ENCODE data around the gene RHO.
"Not testable (repeated sequence)": the region's sequence is repeated elsewhere in the genome, so short reads cannot be mapped to it uniquely, and the experiment has no call there.

Gene RHO

DNA sequence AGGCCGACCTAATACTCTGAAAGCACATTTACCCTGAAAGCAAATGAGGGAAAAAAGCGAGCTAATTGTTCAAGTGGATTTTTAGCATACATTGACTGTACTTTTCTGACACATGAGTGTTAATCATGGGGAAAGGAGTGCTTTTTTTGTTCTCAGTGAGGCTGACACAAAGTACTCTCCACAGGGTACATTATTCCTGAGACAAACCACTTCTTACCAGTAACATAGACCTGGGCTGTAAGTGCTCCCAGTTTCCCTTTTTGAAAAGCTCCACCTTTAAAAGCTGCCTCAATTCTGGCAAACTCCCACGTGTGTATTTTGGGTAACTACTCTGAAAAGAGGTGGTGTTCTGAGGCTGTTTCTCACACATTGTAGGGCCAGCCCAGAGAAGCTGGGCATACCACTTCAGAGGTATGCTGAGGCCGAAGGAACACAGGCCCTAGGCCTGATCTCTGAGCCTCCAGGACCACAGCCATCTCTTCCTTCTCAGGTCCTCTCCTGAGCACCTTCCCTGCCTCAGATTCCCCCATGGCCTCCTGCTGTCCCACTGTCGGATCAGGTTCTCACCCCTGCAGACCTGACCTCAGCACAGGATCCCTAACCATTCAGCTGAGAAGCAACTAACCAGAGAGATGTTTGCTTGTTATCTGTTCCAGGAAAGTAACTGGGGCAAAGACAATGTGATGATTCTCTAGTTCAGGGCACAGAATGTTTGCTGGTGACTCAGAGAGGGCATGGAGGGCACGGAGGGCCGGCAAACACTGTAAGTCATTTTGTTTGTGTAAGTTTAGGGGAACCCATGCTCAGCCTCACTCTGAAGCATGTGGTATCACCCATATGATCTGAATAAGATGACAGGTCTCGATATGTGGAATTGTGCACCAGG is 29.6 kb upstream of the RHO start:
- not testable (repeated sequence) for DNase-seq (ENCODE audit: low read depth, low spot score); H3K4me3 ChIP-seq (ENCODE audit: low read length)

DNA sequence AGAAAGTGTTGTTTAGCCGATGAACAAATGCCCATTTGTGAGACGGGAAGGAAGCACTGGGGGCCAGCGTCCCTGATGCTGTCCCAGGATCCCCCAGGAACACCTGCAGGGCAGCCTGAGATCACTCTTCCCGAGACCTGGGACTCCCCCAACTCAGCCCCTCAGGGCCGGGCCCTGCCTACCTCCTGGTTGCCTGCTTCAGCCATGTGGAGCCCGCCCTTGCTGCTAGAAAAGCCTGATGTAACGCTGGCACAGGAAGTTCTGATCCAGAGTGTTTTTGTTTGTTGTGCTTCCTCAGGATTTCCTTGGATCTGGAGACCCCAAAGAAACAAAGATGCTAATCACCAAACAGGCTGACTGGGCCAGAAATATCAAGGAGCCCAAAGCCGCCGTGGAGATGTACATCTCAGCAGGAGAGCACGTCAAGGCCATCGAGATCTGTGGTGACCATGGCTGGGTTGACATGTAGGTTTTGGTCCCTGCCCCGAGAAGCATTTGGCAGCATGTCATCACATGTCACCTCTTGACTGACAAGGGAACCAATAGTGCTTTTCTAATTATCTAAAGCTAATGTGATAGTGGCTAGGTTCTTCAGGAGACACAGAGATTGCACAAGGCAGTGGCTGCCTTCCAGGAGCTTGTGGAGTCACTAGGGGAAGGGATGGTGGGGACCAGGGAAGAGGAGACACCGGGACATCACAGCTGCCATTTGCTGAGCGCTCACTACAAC is 28.7 kb upstream of the RHO start:
- not testable (repeated sequence) for H3K4me3 ChIP-seq (ENCODE audit: low read length); DNase-seq (ENCODE audit: low read depth, low spot score)

GRCh38 chr3:129500334-129500658 is 28.1 kb upstream of the RHO start:
- no peak for DNase-seq (ENCODE audit: low read depth, low spot score)
- no peak overlapping the region for H3K4me3 ChIP-seq (ENCODE audit: low read length)

DNA sequence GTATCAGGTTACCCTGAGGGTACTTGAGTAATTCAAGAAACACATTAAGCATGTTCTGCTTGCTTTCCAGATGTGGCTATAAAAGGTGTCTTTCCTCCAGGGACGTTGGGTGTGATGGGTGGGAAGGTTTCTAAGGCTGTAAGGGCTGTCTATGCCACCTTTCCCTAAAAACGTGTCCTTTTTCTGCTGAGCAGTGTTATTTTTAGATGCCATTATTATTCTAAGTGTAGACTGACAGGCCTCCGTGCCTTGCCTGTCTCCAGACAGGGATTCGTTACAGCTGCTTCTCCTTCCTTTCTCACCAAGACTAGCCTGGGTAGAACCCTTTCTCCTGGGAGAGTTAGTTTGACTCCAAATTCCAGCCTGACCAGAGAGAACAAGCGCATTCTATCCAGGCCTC is 26.8 kb upstream of the RHO start:
- no peak overlapping the region for H3K4me3 ChIP-seq (ENCODE audit: low read length)
- DNase-seq (ENCODE audit: low read depth, low spot score) = no peak

- no peak overlapping the region for H3K4me3 ChIP-seq (ENCODE audit: low read length)
- DNase-seq (ENCODE audit: low read depth, low spot score) = no peak
Observed at GRCh38 chr3:129502641-129503408, 25.6 kb upstream of the RHO start.

DNA sequence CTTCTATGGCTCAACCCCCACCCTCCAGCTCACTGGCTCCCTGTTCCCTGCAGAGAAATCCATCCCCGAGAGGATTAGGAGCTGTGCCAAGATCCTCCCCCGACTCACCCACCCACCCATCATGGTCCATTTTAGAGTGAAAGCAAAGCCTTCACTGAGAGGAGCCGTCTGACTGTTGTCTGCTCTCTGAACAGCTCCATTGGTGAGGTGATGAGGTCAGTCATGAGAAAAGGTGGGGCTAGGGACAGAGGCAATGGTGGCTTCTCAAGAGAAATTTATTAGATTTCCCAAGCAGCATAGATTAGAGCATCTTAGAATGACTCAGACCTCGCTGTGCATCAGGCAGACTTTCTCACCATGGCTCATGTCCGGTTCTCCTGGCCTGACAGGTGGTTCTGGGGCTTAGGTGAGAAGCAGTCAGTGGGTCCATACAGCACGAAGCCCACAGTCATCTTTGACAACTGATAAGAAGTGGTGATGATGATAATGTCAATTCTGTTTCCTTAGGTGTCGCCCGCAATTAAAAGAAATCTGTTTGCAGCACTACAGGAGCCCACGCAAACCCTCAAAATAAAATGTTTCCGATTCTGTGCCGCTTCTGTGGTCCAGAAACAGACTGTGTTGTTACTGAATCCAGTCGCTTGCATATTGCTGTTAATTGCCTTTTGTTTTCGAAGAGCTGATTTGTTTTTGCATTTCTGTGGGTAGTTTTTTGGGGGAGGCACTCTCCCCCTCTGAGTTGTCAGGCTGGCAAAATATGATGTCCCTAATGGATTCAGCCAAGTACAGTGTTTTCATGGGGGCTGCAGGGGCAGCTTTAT is 24.8 kb upstream of the RHO start:
- DNase-seq (ENCODE audit: low read depth, low spot score) = no peak
- H3K4me3 ChIP-seq (ENCODE audit: low read length) = no peak overlapping the region

- DNase-seq (ENCODE audit: low read depth, low spot score) = no peak
- H3K4me3 ChIP-seq (ENCODE audit: low read length) = no peak overlapping the region
Observed at GRCh38 chr3:129504471-129505100, 23.9 kb upstream of the RHO start.

DNA sequence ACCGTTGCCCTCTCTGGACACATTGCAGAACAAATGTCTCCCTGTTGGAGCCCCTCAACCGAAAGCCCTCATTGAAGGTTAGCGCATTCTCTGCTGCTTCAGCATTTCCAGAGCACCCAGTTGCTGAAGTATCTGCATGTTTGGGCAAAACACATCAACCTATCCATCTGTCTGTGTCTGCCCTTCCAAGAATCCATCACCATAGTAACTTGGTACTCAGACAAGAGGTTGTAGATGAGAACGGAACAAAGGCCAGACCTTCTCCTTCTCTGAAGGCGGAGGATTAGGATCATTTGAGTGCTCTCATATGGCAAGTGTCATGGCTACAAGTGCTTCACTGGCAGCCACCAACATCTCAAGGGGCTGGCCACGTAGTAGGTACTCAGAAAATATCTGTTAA is 23.1 kb upstream of the RHO start:
- DNase-seq (ENCODE audit: low read depth, low spot score) = no peak
- no peak overlapping the region for H3K4me3 ChIP-seq (ENCODE audit: low read length)

GRCh38 chr3:129506231-129506742 is 22.2 kb upstream of the RHO start:
- H3K4me3 ChIP-seq (ENCODE audit: low read length) = no peak overlapping the region
- DNase-seq (ENCODE audit: low read depth, low spot score) = no peak

GRCh38 chr3:129507181-129507831 is 21.1 kb upstream of the RHO start:
- H3K4me3 ChIP-seq (ENCODE audit: low read length) = no peak overlapping the region
- DNase-seq (ENCODE audit: low read depth, low spot score) = no peak

DNA sequence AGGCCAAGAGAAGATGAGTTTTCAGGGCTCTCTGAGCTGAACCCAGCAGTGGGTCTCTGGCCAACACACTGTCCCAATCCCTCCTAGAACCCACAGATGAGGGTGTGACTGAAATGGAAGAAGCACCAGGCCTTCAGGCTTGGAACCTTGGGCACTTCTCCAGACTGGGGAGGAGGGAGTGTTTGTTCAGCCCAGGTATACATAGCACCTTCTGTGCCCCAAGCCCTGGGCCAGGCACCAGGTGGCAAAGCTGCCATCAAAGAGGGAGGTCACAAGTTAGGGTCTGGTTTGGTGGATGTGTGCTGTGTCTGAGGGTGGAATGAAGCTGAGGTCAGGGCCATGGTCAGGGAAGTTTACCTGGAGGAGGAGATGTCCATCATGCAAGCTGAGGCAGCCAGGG is 15.8 kb upstream of the RHO start:
- DNase-seq (ENCODE audit: low read depth, low spot score) = no peak
- H3K4me3 ChIP-seq (ENCODE audit: low read length) = no peak overlapping the region

DNA sequence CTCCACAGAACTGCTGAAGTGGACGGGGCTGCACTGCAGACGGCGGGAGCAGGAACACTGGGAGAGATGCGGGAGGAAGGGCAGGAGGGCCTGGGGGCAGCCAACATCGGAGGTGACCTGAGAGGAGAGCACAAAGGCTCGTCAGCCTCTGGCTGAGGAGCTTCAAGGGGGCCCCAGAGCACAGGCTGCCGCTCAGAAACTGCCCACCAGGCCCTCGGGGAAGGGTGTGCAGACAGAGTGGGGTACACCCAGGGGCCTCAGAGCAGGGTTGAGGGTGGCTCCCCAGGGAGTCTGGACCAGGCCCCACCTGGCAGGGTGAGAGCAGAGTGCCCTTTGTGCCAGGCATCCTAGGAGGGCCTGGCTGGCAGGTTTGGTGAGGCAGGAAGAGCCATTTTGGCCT is 14.7 kb upstream of the RHO start:
- DNase-seq (ENCODE audit: low read depth, low spot score) = no peak
- no peak overlapping the region for H3K4me3 ChIP-seq (ENCODE audit: low read length)

- DNase-seq (ENCODE audit: low read depth, low spot score) = no peak
- H3K4me3 ChIP-seq (ENCODE audit: low read length) = no peak overlapping the region
Observed at GRCh38 chr3:129514110-129514509, 14.3 kb upstream of the RHO start.

DNA sequence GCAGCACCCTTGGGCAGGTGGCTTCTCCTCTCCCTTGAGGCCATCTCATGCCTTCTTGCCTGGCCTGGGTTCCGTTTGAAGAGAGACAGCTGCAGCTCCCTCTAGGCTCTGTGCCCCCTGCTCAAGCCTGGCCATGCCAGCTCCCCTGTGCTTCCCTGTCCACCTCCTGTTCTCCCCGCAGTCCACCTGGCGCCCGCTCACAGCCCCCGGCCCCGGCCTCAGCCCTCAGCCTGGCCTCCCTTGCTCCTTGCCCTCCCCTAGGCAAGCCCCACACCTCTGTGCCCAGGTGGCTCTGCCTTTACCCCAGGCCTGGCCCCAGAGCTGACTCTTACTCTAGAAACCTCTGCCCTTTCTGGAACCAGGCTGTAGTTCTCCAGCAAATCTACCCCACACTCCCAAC is 13.9 kb upstream of the RHO start:
- H3K4me3 ChIP-seq (ENCODE audit: low read length) = no peak overlapping the region
- DNase-seq (ENCODE audit: low read depth, low spot score) = no peak

DNA sequence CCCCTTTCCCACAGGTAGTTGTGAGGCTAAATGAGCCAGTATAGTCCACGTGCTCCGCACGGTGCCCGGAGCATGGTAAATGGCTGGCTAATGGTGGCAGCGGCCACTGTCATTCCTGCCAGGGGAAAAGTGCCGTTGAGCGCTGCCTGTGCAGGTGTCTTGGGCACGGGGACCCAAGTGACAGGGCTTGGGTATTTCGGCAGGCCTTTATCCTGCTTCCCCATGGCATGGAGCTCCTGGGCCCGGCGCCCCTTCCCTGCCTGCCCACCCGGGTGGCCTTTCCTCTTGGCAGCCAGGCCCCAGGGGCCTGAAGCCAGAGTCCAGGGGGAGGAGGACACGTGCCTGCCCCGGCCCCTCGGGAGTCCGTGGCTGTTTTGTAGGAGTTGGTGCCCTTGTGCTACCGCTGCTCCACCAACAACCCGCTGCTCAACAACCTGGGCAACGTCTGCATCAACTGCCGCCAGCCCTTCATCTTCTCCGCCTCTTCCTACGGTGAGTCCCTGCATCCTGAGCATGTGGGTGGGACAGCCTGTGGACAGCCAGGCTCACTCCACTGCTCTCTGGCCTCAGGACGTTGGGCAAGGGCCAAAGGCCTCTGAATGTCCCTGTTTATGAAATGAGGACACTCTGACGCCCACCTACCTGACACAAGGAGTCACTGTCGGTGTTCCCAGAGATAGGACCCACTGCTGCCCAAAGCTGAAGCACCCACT is 13.2 kb upstream of the RHO start:
- DNase-seq (ENCODE audit: low read depth, low spot score); H3K4me3 ChIP-seq (ENCODE audit: low read length): not testable (repeated sequence)

DNA sequence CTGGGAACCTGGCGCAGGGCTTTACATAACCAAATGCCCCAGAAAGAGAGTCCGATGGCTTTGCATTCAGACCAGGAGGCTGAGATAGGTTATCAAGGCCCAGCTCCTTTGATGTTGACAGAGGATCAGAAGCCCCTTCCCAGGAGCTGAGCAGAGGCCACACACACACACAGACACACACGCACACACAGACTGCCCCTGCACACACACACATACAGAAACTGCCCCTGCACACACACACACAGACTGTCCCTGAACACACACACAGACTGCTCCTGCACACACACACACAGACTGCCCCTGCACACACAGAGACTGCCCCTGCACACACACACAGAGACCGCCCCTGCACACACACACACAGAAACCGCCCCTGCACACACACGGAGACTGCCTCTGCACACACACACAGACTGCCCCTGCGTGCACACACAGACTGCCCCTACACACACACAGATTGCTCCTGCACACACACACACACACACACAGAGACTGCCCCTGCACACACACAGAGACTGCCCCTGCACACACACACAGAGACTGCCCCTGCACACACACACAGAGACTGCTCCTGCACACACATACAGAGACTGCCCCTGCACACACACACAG is 12.5 kb upstream of the RHO start:
- not testable (repeated sequence) for H3K4me3 ChIP-seq (ENCODE audit: low read length); DNase-seq (ENCODE audit: low read depth, low spot score)

DNA sequence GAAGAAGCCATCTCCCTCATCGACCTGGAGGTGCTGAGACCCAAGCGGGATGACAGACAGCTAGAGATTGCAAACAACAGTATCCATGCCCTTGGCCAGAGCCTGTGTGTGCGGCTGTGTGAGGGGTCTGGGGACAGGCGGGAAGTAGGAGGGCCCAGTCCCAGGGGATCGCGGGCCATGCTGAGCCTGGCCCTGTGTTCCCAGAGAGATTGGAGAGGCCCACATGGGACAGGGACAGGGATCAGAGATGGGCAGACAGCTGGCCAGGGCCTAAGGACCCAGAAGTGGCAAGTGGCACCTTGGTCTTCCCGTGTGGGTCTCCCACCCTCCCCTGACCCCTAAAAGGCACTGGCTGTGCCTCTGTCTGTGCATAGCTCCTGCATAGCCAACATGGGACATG is 10.9 kb upstream of the RHO start:
- no peak for DNase-seq (ENCODE audit: low read depth, low spot score)
- H3K4me3 ChIP-seq (ENCODE audit: low read length) = no peak overlapping the region
